HCT116 (cell line): ENCODE results near the gene LRRC7. TPM values are rescaled to one million over a fixed set of nuclear protein-coding genes. Genes with fewer than 3 reads are reported as not detected.

ENCODE experiments used
- ATAC-seq: fragments of 200-7000 bp; cut with Tn5 transposase; 2 replicates; pipeline ENCODE4 v1.9.1; 2020; ENCODE audit warnings: mild to moderate bottlenecking, moderate library complexity
- BruUV-seq: library from RNA; stranded (reverse); fragments of 400-500 nt; replicated peaks from 2 replicates; lab custom pipeline; 2021; lab: Mats Ljungman, UMichigan
- CTCF ChIA-PET: fragments of 300-600 bp; sonication (Branson Sonifier 250); formaldehyde crosslinking; loops from one replicate; lab custom pipeline; 2021; ENCODE audit warnings: antibody characterized with exemption; lab: Charles Lee
- POLR2A ChIA-PET: fragments of 300-600, 350-600 bp; sonication (Branson Sonifier 250); formaldehyde crosslinking; loops from one replicate; lab custom pipeline; 2021; ENCODE audit warnings: antibody characterized with exemption; lab: Charles Lee
- RAD21 ChIA-PET, 2 experiments: fragments of 300-600 bp; sonication (Branson Sonifier 250); formaldehyde crosslinking; loops; one replicate each; lab custom pipeline; 2023; ENCODE audit warnings: low total read pairs in 2 of 2; ENCODE audit not compliant: uncharacterized antibody in 2 of 2, unreplicated experiment in 2 of 2, low non-redundant PET in 1 of 2; lab: Charles Lee
- DNase-seq: peaks from one replicate; pipeline ENCODE4 v3.0.0-alpha.2; 2010; ENCODE audit warnings: low read depth, low spot score
- H2AFZ ChIP-seq: fragments of 200-600 bp; shearing (Covaris generic), sonication (generic); 2 replicates; pipeline ENCODE4 v1.6.1; 2017; ENCODE audit warnings: low read depth, mixed run types, mixed read lengths, antibody characterized with exemption, low read length; ENCODE audit not compliant: poor library complexity, severe bottlenecking
- H3K27ac ChIP-seq: 2 replicates; pipeline ENCODE4 v1.5.1; 2012; ENCODE audit warnings: low read depth, low read length
- H3K27me3 ChIP-seq: fragments of 200-600 bp; sonication (generic); 2 replicates; pipeline ENCODE4 v1.6.1; 2016; ENCODE audit warnings: mixed run types, low read length, mixed read lengths; ENCODE audit not compliant: insufficient read depth
- H3K36me3 ChIP-seq, 2 experiments: fragments of 200-500 bp in 1 of 2; fragments of 200-600 bp in 1 of 2; sonication (Bioruptor generic) in 1 of 2; sonication (generic) in 1 of 2; 2 replicates each; pipeline versions ENCODE4 v1.5.1 to v1.6.1; 2014 to 2016; ENCODE audit warnings: low read length in 2 of 2, inconsistent platforms in 1 of 2, mixed read lengths in 1 of 2, mixed run types in 1 of 2; ENCODE audit not compliant: insufficient read depth in 2 of 2, control insufficient read depth in 1 of 2
- H3K4me1 ChIP-seq, 2 experiments: fragments of 200-600 bp in 1 of 2; sonication (generic) in 1 of 2; 2 replicates each; pipeline versions ENCODE4 v1.5.1 to v1.6.1; 2012 to 2017; ENCODE audit warnings: low read length in 2 of 2, inconsistent platforms in 1 of 2, mild to moderate bottlenecking in 1 of 2, mixed read lengths in 1 of 2, mixed run types in 1 of 2, moderate library complexity in 1 of 2; ENCODE audit not compliant: insufficient read depth in 2 of 2, control insufficient read depth in 1 of 2
- H3K4me2 ChIP-seq: fragments of 200-600 bp; sonication (generic); 2 replicates; pipeline ENCODE4 v1.6.1; 2017; ENCODE audit warnings: mixed run types, low read length, mixed read lengths
- H3K4me3 ChIP-seq, 2 experiments: fragments of 200-600 bp in 1 of 2; sonication (generic) in 1 of 2; replicated peaks in 1 of 2; 2 replicates each; pipeline ENCODE4 v1.5.1; 2011 to 2016; ENCODE audit warnings: low read length in 2 of 2, control low read depth in 1 of 2, low read depth in 1 of 2, mild to moderate bottlenecking in 1 of 2, mixed read lengths in 1 of 2, mixed run types in 1 of 2
- H3K79me2 ChIP-seq: fragments of 200-600 bp; sonication (generic); 2 replicates; pipeline ENCODE4 v1.6.1; 2017; ENCODE audit warnings: mild to moderate bottlenecking, mixed run types, low read length, moderate library complexity, mixed read lengths; ENCODE audit not compliant: insufficient read depth
- H3K9ac ChIP-seq: fragments of 200-600 bp; sonication (generic); 2 replicates; pipeline ENCODE4 v1.6.1; 2016; ENCODE audit warnings: low read length, mixed read lengths
- H3K9me2 ChIP-seq: fragments of 200-600 bp; sonication (generic), shearing (Covaris generic); 2 replicates; pipeline ENCODE4 v1.6.1; 2017; ENCODE audit warnings: mixed run types, mild to moderate bottlenecking, moderate library complexity; ENCODE audit not compliant: insufficient read depth
- H3K9me3 ChIP-seq, 2 experiments: fragments of 200-500 bp in 1 of 2; fragments of 200-600 bp in 1 of 2; sonication (Bioruptor generic) in 1 of 2; sonication (generic) in 1 of 2; 2 replicates each; pipeline ENCODE4 v1.6.1; 2014 to 2017; ENCODE audit warnings: low read length in 2 of 2, mixed read lengths in 2 of 2, inconsistent platforms in 1 of 2, low read depth in 1 of 2, mild to moderate bottlenecking in 1 of 2, mixed run types in 1 of 2, moderate library complexity in 1 of 2; ENCODE audit not compliant: control insufficient read depth in 1 of 2, insufficient read depth in 1 of 2
- H4K20me1 ChIP-seq: fragments of 200-600 bp; sonication (generic), shearing (Covaris generic); 2 replicates; pipeline ENCODE4 v1.6.1; 2017; ENCODE audit warnings: mixed run types, mild to moderate bottlenecking, moderate library complexity; ENCODE audit not compliant: insufficient read depth
- CBX3 ChIP-seq: IDR thresholded peaks from 2 replicates; pipeline ENCODE4 v1.6.1; 2012; ENCODE audit warnings: low read depth
- CEBPB ChIP-seq: IDR thresholded peaks from 2 replicates; pipeline ENCODE4 v1.6.1; 2012; ENCODE audit warnings: low read depth
- EGR1 ChIP-seq: IDR thresholded peaks from 2 replicates; pipeline ENCODE4 v1.6.1; 2012; ENCODE audit warnings: low read depth
- ELF1 ChIP-seq: IDR thresholded peaks from 2 replicates; pipeline ENCODE4 v1.6.1; 2012; ENCODE audit warnings: low read depth, borderline replicate concordance
- EZH2 ChIP-seq: fragments of 200-600 bp; sonication (generic); IDR thresholded peaks from 2 replicates; pipeline ENCODE4 v1.6.1; 2017; ENCODE audit warnings: antibody characterized with exemption, mixed run types
- MAX ChIP-seq: IDR thresholded peaks from 2 replicates; pipeline ENCODE4 v1.6.1; 2012
- POLR2A ChIP-seq: IDR thresholded peaks from 2 replicates; pipeline ENCODE4 v1.7.0; 2011; ENCODE audit warnings: borderline replicate concordance; ENCODE audit not compliant: insufficient read depth, insufficient read length; ENCODE audit errors: extremely low read depth
- POLR2AphosphoS5 ChIP-seq: IDR thresholded peaks from 2 replicates; pipeline ENCODE4 v1.6.1; 2011; ENCODE audit warnings: mild to moderate bottlenecking, low read depth, low read length, moderate library complexity
- RAD21 ChIP-seq: IDR thresholded peaks from 2 replicates; pipeline ENCODE4 v1.6.1; 2012; ENCODE audit warnings: low read depth, mild to moderate bottlenecking
- SRF ChIP-seq: IDR thresholded peaks from 2 replicates; pipeline ENCODE4 v1.6.1; 2012; ENCODE audit warnings: low read depth
- YY1 ChIP-seq: IDR thresholded peaks from 2 replicates; pipeline ENCODE4 v1.6.1; 2011; ENCODE audit warnings: low read length, low read depth, moderate library complexity, mild to moderate bottlenecking; ENCODE audit not compliant: insufficient replicate concordance; ENCODE audit errors: extremely low read depth
- ZBTB33 ChIP-seq: IDR thresholded peaks from 2 replicates; pipeline ENCODE4 v1.6.1; 2011; ENCODE audit warnings: mild to moderate bottlenecking, low read length, moderate library complexity; ENCODE audit not compliant: insufficient replicate concordance; ENCODE audit errors: extremely low read depth
- ZFX ChIP-seq: fragments of 450-650 bp; IDR thresholded peaks from 2 replicates; pipeline ENCODE4 v1.6.1; 2017
- intact Hi-C: fragments of 100-400 bp; cut with micrococcal nuclease; formaldehyde crosslinking; loops from 2 replicates; pipeline ENCODE4 v1.10.0; 2022
- total RNA-seq: library from RNA; stranded (reverse); gene quantifications from one replicate; pipeline ENCODE4 v1.2.1, GENCODE V29; 2021; ENCODE audit not compliant: unreplicated experiment

LRRC7 gene
- total RNA-seq, 1 experiment from 2014 or later: not detected

DNA sequence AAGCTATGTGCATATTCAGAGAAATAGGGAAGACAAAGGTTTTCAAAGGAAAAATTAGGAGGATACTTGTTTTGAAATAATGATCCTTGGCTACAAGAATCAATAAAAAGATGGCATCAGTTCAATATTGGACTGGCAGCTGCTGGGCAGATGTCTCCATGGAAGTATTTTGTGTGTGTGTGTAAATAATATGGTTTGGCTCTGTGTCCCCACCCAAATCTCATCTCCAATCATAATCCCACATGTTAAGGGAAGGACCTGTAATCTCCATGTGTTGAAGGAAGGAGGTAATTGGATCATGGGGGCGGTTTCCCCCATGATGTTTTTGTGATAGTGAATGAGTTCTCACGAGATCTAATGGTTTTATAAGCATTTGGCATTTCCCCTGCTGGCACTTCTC lies 40.4 kb upstream of the LRRC7 start:
- Histone ChIP-seq H4K20me1 (no peaks in the 10 kb centered on the region), H3K4me1 (no peaks in the 10 kb centered on the region), H3K9me2 (no peaks in the 10 kb centered on the region)
- RAD21 ChIA-PET: no interaction called here
- TF ChIP-seq EZH2 (no peak), ZBTB33 (no peak), ELF1 (no peak), YY1 (no peak), POLR2AphosphoS5 (no peak)
- TF ChIP-seq, all 23 proteins: peak for 0
- H3K4me2 ChIP-seq: no peak overlapping the region
- intact Hi-C loops: no loop called here
- ChIA-PET POLR2A (no interaction called here), CTCF (no interaction called here)
- H3K27me3 ChIP-seq: peaks cover 52% of the 10 kb centered on the region
- DNase-seq: no peak
- H3K9me3 ChIP-seq: no peaks in the 10 kb centered on the region
- H3K4me3 ChIP-seq: no peak overlapping the region
- H3K27ac ChIP-seq: no peak overlapping the region
- no peaks in the 10 kb centered on the region for H3K36me3 ChIP-seq
- H3K9ac ChIP-seq: no peak overlapping the region
- ATAC-seq: no peak
- H3K79me2 ChIP-seq: no peaks in the 10 kb centered on the region
- H2AFZ ChIP-seq: no peak overlapping the region
- BruUV-seq: no TSS peak

GRCh38 chr1:69528376-69528775 lies 39.3 kb upstream of the LRRC7 start:
- no peak for ATAC-seq
- Histone ChIP-seq H3K27ac (no peak overlapping the region), H3K9me2 (no peaks in the 10 kb centered on the region), H4K20me1 (no peaks in the 10 kb centered on the region), H2AFZ (no peak overlapping the region), H3K9me3 (no peaks in the 10 kb centered on the region), H3K4me1 (no peaks in the 10 kb centered on the region), H3K4me3 (no peak overlapping the region), H3K4me2 (no peak overlapping the region), H3K36me3 (no peaks in the 10 kb centered on the region), H3K27me3 (peaks cover 56% of the 10 kb centered on the region), H3K79me2 (no peaks in the 10 kb centered on the region), H3K9ac (no peak overlapping the region)
- DNase-seq: no peak
- TF ChIP-seq EGR1 (no peak), CEBPB (no peak), CBX3 (no peak), RAD21 (no peak), POLR2A (no peak), SRF (no peak), ZBTB33 (no peak), MAX (no peak), EZH2 (no peak), ZFX (no peak)
- POLR2A ChIA-PET: no interaction called here
- intact Hi-C loops: no loop called here
- CTCF ChIA-PET: no interaction called here
- no TSS peak for BruUV-seq
- RAD21 ChIA-PET: no interaction called here
